Measurements from ENCODE around the gene GPR6.

Gene GPR6

GRCh38 chr6:109998159-109998785, 20.2 kb downstream of the GPR6 start:
- no peak for DNase-seq (ENCODE audit: low read depth, low spot score)

DNA sequence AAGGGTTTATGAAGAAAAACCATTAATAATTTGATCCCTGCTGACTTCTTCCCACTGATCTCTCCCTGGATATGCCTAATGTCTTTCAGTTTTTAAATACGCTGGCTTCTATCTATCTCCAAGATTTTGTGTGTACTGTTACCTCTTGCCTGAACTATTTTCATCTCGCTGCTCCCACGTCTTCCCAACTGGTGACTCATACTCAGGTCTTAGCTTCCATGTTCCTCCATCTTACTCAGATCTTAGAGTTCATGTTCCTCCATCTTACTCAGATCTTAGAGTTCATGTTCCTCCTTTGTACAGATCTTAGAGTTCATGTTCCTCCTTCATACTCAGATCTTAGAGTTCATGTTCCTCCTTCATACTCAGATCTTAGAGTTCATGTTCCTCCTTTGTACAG, 21.6 kb downstream of the GPR6 start:
- no peak for DNase-seq (ENCODE audit: low read depth, low spot score)

GRCh38 chr6:110002676-110003075, 24.6 kb downstream of the GPR6 start:
- no peak for DNase-seq (ENCODE audit: low read depth, low spot score)

DNA sequence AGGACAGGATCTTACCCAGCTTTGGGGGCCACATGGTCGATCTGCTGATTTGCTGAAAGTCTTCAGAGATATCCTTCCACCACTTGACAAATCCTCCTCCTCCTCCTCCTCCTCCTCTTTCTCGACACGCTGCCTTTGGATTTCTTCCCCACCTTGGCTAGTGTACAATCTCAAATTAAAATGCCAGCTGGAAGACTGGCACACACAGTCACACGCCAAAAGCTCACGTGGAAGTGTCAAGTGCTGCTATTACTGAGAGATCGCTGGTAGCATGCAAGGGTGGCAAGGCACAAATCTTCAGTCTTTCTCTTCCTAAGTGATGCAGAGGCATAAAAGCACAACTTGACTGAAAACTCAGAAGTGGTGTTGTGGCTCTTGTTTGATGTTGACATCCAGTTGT, 35.3 kb downstream of the GPR6 start:
- no peak for DNase-seq (ENCODE audit: low read depth, low spot score)

GRCh38 chr6:110015206-110015605, 37.1 kb downstream of the GPR6 start:
- no peak for DNase-seq (ENCODE audit: low read depth, low spot score)

- DNase-seq (ENCODE audit: low read depth, low spot score) = no peak
These were observed 39.2 kb downstream of the GPR6 start for GRCh38 chr6:110017306-110017705.

GRCh38 chr6:110017946-110018345, 39.8 kb downstream of the GPR6 start:
- no peak for DNase-seq (ENCODE audit: low read depth, low spot score)

- DNase-seq (ENCODE audit: low read depth, low spot score) = no peak
These were observed 40.4 kb downstream of the GPR6 start for GRCh38 chr6:110018486-110018885.

DNA sequence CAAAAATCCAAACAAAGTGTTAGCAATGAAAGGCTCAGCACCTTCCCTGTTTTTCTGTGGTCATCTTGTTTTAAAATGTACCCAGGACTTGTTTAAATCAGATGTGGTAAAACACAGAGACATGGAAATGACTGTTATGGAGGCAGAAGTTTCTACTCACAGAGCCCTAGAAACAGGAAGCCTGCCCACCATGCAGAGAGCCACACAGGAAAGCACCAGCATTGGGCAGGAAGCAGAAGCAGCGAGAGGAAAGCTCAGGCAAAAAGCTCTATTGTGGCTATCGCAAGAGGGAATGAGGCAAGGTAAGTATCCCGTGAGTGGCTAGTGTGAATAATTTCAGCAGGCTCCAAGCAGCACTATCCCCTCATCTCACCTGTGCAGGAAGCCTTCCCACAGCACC, 42.8 kb downstream of the GPR6 start:
- no peak for DNase-seq (ENCODE audit: low read depth, low spot score)

DNA sequence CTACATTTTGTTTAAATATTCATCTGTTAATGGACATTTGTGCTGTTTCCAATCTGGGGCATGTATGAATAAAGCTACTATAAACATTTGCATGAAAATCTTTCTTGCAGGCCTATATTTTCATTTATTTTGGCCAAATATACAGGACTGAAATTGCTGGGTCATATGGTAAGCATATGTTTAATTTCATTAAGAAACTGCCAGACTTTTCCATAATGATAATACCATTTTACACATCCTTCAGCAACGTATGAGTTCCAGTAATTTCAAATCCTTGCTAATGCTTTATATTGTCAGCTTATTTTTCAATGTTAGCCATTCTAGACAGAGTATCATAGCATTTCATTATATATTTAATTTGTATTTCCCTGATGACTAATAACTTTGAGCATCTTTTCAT, 51.0 kb downstream of the GPR6 start:
- no peak for DNase-seq (ENCODE audit: low read depth, low spot score)
